D721Med (cell line): Measurements from ENCODE around the gene WWC1.

Experiments
- DNase-seq: peaks from one replicate; pipeline ENCODE4 v3.0.0; 2011; ENCODE audit warnings: low spot score; ENCODE audit not compliant: insufficient read length
- FAIRE-seq: peaks from 2 replicates; lab custom pipeline; 2011; peaks lifted over from hg19 to GRCh38; lab: Jason Lieb, UNC
- CTCF ChIP-seq: IDR thresholded peaks from 2 replicates; pipeline ENCODE4 v1.5.1; 2012; ENCODE audit warnings: mild to moderate bottlenecking, control low read depth; ENCODE audit not compliant: insufficient read depth; ENCODE audit errors: missing control alignments

The WWC1 gene

DNA sequence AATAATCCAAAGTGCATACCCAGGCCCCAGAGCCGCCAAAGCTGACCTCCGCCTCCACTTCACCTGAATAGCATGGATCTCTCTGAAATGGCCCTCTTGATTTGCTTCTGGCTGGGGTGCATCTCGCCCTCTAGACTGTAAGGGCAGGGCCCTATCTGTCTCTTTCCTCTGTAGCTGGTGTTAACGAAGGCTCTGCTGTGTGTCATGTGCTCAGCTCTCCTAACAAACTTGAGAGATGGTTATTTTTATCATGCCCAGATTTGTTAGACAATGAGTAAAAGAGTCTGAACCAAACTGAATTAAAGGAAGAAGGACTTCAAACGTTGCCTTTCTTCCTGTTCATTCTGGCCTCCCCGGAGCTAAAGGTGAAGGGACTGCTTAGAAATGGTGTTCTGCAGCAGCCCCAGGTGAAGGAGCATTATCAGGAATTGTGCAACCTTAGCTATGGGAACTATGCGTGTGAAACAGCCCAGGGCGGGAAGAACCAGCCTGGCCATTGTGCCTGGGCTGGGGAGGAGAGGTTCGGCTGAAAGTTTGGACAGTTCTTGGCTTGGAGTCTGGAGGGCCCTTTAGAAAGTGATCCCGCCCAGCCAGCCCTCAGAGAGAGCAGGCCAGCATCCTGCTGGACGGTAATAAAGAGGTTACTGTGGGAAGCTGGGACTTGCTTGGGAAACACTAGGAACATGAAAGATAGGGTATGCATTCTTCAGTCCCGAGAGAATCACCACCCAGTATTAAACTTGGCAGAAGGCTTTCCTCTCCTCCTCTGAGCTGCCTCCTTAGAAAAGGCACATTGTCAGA, 73.5 kb downstream of the WWC1 start:
- DNase-seq (no peak), FAIRE-seq (no peak)
- no peak for TF ChIP-seq CTCF

DNA sequence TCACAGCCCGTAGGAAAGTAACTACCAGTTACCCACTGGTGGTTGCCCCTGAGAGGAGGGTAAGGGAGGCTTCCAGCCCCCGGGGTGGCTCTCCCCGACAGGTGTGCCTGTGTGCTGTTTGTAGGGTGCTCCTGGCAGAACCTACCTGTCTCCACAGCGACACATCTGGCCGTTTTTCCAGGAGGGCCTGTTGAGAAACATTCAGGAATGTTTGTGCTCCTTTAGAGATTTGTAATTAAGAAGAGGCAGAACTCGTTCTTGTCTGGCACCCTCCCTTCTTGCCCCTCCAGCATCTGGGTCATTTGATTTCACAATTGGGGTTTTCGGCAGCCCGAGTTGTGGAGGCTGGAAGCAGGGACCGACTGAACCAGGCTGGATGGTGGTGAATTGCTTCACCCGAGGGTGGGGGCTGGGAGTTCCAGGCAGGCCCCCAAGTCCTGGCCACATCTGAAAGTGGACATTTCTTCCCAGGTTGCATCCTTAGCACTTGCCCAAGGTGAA, 74.2 kb downstream of the WWC1 start:
- FAIRE-seq = no peak
- TF ChIP-seq CTCF = no peak
- no peak for DNase-seq

GRCh38 chr5:168366116-168366515, 74.7 kb downstream of the WWC1 start:
- no peak for TF ChIP-seq CTCF
- DNase-seq = no peak
- FAIRE-seq = no peak

DNA sequence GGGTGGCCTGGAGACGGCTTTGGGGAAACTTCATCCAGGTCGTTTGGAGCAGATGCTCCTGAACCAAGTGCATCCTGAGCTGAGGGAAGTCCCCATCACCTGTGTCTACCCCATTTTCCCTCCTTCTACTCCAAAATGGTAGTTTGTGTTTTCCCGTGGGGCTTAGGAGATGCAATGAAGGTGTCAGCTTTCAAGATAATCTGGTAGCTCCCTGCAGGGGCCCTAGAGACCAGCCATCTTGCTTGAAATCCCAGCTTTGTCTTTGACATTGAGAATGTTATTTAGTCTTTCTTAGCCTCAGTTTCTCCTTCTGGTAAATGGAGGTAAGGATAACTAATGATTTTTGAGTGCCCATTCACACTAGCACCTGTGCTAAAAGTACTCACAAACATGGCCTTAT, 77.4 kb downstream of the WWC1 start:
- no peak for DNase-seq
- TF ChIP-seq CTCF = no peak
- no peak for FAIRE-seq

DNA sequence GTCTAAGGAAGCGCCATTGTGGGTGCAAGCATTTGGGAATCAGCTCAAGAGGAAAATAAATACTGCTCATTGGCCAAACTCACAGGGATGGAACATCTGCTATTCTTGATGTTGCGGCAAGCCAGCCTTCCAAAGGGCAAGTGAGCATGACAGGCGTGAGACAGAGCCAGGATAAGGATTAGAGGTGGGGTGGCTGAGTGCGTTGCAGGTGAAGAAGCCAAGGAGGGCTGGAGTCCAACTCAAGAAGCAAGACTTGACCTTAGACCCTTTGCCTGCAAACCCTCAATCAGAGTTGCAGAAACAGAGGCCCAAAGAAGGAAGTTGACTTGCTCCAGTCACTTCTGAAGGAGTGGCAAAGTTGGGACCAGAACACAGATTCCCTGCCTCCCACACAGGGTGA, 79.4 kb downstream of the WWC1 start:
- FAIRE-seq (no peak), DNase-seq (no peak)
- TF ChIP-seq CTCF = no peak

DNA sequence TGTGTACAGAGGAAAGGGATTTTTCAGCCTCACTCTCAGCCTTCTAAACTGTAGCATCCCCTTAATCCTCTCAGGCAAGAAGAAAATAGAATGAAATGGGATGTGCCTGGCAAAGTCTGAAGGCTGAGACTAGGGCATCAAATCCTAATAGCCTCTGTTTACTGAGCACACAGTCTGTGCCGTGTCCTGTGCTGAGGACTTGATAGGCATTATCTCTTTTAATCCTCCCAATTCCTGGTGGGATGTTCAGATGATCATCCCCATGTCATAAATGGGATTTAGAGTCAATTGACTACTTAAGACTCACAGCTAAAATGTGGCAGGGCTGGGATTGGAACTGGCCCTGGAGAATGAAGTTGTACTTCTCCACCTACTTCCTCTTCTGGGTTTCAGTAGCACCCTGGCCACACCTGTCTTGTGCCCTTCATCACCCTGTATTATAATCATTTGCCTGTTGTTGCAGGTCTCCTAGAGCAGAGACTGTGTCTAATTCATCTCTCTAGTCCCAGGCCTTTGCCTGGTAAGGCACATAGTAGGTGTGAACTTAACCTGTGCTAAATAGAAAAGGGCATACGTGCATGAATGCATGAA, 81.0 kb downstream of the WWC1 start:
- TF ChIP-seq CTCF = no peak
- peak; percentile 88 for FAIRE-seq

GRCh38 chr5:168374532-168374931, 83.1 kb downstream of the WWC1 start:
- DNase-seq (no peak), FAIRE-seq (no peak)
- no peak for TF ChIP-seq CTCF

More for the DNA sequence above, 81.0 kb downstream of the WWC1 start:
- peak; percentile 66 for DNase-seq
